NCI-H2029 (cell line): ENCODE data around the gene GBP7.
"Not testable (repeated sequence)": the region's sequence is repeated elsewhere in the genome, so short reads cannot be mapped to it uniquely, and the experiment has no call there.

Experiments
- DNase-seq: peaks from one replicate; lab custom pipeline; 2025; lab: John Stamatoyannopoulos, UW

The GBP7 gene

GRCh38 chr1:89170170-89171066, 5.4 kb downstream of the GBP7 start:
- no peak for DNase-seq

DNA sequence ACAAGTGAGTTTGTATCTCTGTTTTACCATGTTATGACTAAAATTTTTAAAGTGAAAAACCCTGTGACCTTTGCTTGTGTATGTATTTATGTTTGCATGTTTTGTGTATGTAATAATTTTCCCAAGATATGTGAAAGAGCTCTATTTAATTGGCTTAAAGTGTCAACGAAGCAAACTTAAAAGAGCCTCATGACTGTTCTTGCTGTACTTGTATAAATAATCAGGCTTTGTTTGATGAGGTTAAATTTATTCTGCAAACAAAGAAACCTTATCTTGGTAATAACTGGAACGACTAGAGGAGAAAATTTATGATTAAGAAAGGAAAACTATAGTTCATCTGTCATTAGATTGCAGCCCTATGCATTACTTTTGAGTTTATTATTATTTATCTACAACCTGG, 6.6 kb downstream of the GBP7 start:
- no peak for DNase-seq

DNA sequence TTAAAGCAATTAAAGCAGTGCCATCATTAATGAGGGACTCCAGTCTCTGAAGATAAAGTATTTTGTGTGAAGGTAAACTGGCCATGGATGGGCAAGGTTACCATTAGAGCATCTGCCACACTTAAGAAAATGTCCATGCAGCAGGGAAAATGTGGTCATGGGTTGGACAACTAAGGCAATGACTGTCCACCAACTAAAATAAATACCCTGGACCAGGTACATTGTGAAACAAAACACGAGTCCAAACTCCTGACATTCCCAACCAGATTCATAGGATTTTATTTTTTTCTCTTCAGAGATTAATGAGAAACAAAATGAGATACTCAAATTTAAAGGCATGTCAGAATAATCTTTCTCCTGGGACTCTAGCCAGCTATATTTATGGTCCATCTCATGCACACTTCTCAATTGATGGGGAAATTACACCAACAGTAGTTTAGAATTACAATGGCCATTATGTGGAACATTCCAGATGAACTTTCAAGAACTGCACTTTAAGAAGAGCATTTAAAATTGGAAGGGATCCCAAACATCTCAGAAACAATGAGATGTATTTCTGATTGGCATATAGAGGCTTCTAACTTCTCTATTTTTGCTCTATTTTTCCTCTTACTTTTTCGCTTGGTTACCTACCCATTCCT, 8.1 kb downstream of the GBP7 start:
- DNase-seq = no peak

DNA sequence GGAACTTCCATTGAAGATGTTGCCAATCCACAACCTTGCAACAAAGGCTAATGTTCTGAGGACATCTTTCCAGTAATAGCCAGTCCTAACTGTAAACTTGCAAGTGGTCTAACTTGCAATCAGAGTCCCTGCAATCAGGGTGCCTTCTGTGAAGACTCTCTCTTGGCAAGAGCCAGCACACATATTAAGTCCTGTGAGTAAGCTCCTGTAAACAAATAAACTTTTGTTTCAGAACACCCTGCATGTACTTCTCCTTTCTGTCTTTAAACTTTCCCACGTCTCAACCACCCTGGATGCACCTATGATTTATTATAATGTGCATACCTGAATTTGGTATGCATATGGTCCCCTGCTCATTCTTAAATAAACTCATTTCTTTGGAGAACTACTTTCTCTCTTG, 9.1 kb downstream of the GBP7 start:
- DNase-seq = no peak

GRCh38 chr1:89165811-89166210, 10.0 kb downstream of the GBP7 start:
- DNase-seq = no peak

DNA sequence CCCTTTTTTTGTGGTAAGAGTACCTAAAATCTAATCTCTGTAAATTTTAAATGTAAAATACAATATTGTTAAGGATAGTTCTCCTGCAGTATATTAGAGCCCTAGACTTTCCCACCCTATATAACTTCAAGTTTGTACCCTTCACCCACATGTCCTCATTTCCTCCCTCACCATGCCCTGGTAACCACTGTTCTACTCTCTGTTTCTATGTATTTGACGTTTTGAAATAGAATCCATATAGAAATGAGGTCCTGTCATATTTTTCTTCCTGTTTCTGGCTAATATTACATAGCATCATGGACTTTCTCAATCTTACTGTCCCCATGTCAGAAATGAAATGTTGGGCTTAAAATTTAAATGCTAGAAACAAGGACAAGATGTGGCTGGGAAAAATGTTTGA, 24.8 kb downstream of the GBP7 start:
- no peak for DNase-seq

- no peak for DNase-seq
Measured at GRCh38 chr1:89149976-89150375, 25.8 kb downstream of the GBP7 start.

DNA sequence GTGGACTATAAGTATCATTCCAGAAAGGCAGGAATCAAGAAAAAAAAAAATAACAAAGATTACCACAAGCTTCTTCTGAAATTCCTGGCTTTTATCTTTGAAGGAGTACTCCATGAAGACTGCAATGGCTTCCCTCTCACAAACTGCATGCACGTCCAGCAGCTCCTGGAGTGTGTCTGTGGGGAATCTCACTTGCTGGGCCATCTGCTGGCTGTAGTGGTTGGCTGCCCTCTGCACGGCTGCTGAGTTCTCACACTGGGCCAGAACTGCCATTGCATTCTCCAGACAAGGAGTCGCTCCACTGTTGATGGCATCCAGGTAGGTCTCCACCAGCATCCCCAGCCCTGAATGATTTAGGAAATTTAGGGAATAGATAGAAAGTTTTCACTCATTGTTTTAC, 26.6 kb downstream of the GBP7 start:
- no peak for DNase-seq

- DNase-seq = no peak
Measured at GRCh38 chr1:89147678-89148658, 27.8 kb downstream of the GBP7 start.

- DNase-seq = no peak
Measured at GRCh38 chr1:89146721-89147120, 29.1 kb downstream of the GBP7 start.

DNA sequence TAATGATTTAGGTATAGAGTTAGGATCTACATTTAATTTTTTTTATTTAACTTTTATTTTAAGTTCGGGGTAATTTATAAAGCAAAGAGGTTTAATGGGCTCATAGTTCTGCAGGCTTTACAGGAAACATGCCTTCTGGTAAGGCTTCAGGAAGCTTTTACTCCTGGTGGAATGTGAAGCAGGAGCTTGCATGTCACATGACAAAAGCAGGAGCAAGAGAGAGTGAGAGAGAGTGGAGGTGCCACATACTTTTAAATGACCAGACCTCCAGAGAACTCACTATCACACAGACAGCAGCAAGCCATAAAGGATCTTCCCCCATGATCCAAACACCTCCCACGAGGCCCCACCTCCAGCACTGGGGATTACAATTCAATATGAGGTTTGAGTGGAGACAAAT, 32.3 kb downstream of the GBP7 start:
- no peak for DNase-seq

- DNase-seq = no peak
Measured at GRCh38 chr1:89142160-89142559, 33.6 kb downstream of the GBP7 start.

GRCh38 chr1:89133747-89134146, 42.1 kb downstream of the GBP7 start:
- no peak for DNase-seq

DNA sequence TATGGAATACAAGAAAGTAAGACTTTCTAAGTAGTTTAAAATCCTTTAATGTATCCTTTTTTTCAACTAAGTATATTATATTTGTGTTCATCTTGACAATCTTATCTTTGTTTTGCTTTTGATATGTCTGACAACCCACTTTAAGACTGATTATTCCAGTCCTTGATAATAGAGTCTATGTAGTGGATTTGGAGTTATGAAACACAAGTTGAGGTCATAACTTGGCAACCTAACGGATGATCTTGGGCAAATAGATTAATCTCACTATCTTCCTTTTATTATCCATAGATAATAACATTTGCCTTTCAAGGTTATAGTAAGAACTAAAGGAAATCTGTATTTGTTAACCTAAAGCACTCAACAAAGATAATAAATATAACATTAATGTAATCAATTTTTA, 45.1 kb downstream of the GBP7 start:
- DNase-seq = no peak

- no peak for DNase-seq
Measured at GRCh38 chr1:89129911-89130310, 45.9 kb downstream of the GBP7 start.

- DNase-seq = peak; percentile 26
Measured at GRCh38 chr1:89128003-89128458, 47.8 kb downstream of the GBP7 start.

GRCh38 chr1:89126602-89127565, 48.9 kb downstream of the GBP7 start:
- DNase-seq = not testable (repeated sequence)

- no peak for DNase-seq
Measured at GRCh38 chr1:89125913-89126580, 49.8 kb downstream of the GBP7 start, which contains the start of gene GBP2. Gene GBP2 (minus strand): TSS chr1:89126114. CDS start chr1:89121966, 4,148 bp downstream.

DNA sequence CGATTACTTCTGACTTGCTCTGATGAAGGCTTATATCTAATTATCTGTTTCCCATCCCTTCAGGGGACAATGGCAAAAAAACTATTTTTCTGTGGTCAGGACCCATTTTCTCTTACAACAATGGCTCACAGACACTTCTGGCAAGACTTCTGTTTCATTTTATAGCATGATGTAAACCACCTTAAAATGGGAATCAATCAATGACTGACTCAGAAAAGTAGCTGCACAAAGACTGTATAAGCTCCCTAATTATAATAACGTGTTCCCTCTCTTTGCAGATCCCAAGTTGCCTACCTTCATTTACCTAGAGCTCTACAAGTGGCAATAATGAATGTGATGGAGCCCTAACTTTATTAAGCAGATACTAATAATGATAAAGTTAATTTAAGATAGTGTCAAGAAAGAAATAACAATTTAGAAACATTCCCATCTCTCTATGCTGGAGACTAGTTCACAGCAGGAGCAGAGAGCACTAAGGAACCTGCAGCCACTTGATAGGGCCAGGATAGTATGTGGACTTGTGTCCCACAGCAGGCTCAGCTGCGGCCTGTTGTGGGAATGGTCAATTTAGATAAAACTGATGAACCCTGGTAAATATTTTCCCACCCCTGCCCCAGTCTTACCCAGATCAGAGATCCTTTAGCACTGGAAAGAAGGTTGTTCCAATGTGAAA, 50.4 kb downstream of the GBP7 start:
- no peak for DNase-seq

- no peak for DNase-seq
Measured at GRCh38 chr1:89121641-89122040, 54.2 kb downstream of the GBP7 start.
